Measurements from ENCODE around the gene DCTPP1. TPM values are rescaled to one million over a fixed set of nuclear protein-coding genes. Genes with fewer than 3 reads are reported as not detected.

DCTPP1 gene
- total and polyA plus RNA-seq, 2 of the 13 experiments (the other 11 are each of a cell fraction or from before 2014, with no cell fraction given): 54.8 to 74.4 TPM

DNA sequence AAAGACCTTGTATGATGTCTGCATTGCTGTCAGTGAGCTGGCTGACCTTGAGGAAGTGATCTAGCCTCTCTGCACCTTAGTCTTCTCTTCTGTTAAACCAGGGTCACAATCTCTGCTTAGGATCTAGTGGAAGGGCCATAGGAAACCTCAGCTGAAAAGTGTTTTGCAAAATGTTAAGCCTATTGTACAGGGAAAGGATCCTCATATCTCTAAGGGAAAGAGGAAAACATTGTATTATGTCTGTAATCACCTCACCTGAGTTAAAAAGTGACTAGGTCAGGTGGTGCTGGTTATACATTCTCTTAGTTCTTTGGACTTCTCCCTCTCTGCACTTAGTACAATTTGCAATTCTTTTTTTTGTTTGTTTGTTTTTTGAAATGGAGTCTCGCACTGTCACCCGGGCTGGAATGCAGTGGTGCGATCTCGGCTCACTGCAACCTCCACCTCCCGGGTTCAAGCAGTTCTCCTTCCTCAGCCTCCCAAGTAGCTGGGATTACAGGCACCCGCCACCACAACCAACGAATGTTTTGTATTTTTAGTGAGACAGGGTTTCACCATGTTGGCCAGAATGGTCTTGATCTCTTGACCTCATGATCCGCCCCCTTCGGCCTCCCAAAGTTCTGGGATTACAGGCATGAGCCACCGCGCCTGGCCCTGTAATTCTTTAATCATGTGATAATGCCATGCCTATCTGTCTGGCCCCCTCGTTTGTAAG, 17.8 kb upstream of the DCTPP1 start (continued):
- TF ChIP-seq, protein P1, sequence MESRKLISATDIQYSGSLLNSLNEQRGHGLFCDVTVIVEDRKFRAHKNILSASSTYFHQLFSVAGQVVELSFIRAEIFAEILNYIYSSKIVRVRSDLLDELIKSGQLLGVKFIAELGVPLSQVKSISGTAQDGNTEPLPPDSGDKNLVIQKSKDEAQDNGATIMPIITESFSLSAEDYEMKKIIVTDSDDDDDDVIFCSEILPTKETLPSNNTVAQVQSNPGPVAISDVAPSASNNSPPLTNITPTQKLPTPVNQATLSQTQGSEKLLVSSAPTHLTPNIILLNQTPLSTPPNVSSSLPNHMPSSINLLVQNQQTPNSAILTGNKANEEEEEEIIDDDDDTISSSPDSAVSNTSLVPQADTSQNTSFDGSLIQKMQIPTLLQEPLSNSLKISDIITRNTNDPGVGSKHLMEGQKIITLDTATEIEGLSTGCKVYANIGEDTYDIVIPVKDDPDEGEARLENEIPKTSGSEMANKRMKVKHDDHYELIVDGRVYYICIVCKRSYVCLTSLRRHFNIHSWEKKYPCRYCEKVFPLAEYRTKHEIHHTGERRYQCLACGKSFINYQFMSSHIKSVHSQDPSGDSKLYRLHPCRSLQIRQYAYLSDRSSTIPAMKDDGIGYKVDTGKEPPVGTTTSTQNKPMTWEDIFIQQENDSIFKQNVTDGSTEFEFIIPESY (CRISPR knock-in tag; IDR thresholded peaks at IDR 0.05): no peak
- TF ChIP-seq HDAC6 (IDR thresholded peaks at IDR 0.05; ENCODE audit: low read depth, low read length) (no peak), RFX1 (IDR thresholded peaks at IDR 0.05) (no peak), ARNT (IDR thresholded peaks at IDR 0.05) (no peak), PRDM15 (CRISPR knock-in tag; IDR thresholded peaks at IDR 0.05) (no peak), ZKSCAN5 (CRISPR knock-in tag; IDR thresholded peaks at IDR 0.05) (peak; percentile 42; the same call in 1 of the 2 replicates), ZNF230 (CRISPR knock-in tag; IDR thresholded peaks at IDR 0.05) (no peak), SAP130 (CRISPR knock-in tag; IDR thresholded peaks at IDR 0.05; ENCODE audit: low read depth) (peak; percentile 90), ZNF619 (CRISPR knock-in tag; IDR thresholded peaks at IDR 0.05) (no peak), ZNF17 (CRISPR knock-in tag; IDR thresholded peaks at IDR 0.05) (no peak), KDM1A (CRISPR knock-in tag; IDR thresholded peaks at IDR 0.05) (peak; percentile 97), SNAPC2 (CRISPR knock-in tag; IDR thresholded peaks at IDR 0.05) (no peak), ZNF772 (CRISPR knock-in tag; IDR thresholded peaks at IDR 0.05) (no peak; the same call in 1 of the 2 replicates), ZNF326 (CRISPR knock-in tag; IDR thresholded peaks at IDR 0.05; ENCODE audit: borderline replicate concordance) (no peak), TCF7 (IDR thresholded peaks at IDR 0.05; ENCODE audit: low read depth) (0 out of 2 replicates have a peak, but pooled peaks have one; percentile 3), GLI4 (CRISPR knock-in tag; IDR thresholded peaks at IDR 0.05; ENCODE audit: borderline replicate concordance) (0 out of 2 replicates have a peak, but pooled peaks have one; percentile 59), ZNF737 (CRISPR knock-in tag; IDR thresholded peaks at IDR 0.05; ENCODE audit: borderline replicate concordance) (no peak), ZNF773 (CRISPR knock-in tag; IDR thresholded peaks at IDR 0.05; ENCODE audit: borderline replicate concordance) (no peak), FOXO4 (CRISPR knock-in tag; conservative IDR thresholded peaks at IDR 0.05) (no peak), ZNF563 (CRISPR knock-in tag; IDR thresholded peaks at IDR 0.05) (no peak), ZFP1 (CRISPR knock-in tag; IDR thresholded peaks at IDR 0.05) (peak; percentile 89)
- TF ChIP-seq, protein P2, sequence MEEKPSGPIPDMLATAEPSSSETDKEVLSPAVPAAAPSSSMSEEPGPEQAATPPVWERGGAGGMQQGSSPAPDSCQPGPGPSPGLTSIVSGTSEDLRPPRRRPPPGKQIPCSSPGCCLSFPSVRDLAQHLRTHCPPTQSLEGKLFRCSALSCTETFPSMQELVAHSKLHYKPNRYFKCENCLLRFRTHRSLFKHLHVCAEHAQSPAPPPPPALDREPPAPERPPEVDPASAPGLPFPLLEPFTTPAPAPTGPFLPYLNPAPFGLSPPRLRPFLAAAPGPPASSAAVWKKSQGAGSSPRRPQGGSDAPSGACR (CRISPR knock-in tag; IDR thresholded peaks at IDR 0.05): no peak; the same call in 1 of the 2 replicates
- TF ChIP-seq, protein P3, sequence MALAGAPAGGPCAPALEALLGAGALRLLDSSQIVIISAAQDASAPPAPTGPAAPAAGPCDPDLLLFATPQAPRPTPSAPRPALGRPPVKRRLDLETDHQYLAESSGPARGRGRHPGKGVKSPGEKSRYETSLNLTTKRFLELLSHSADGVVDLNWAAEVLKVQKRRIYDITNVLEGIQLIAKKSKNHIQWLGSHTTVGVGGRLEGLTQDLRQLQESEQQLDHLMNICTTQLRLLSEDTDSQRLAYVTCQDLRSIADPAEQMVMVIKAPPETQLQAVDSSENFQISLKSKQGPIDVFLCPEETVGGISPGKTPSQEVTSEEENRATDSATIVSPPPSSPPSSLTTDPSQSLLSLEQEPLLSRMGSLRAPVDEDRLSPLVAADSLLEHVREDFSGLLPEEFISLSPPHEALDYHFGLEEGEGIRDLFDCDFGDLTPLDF (CRISPR knock-in tag; IDR thresholded peaks at IDR 0.05): no peak

Measured in HepG2 (cell line).